Activated naive CD8-positive, alpha-beta T cell treated with anti-CD3 and anti-CD28 coated beads, Interleukin-2, amount 50 U/mL, for 24 hours (primary cell): ENCODE measurements around the gene SUPT7L.

Source experiments
- ATAC-seq: fragments of 150-1000 bp; cut with Tn5 transposase; one replicate; pipeline ENCODE4 v1.10.0; 2021
- DNase-seq: peaks from one replicate; pipeline ENCODE4 v3.0.0; 2021
- H3K27ac Mint-ChIP-seq: one replicate; pipeline ENCODE4 v1.8.0; 2021; ENCODE audit warnings: mild to moderate bottlenecking, mixed read lengths
- H3K27me3 Mint-ChIP-seq: one replicate; pipeline ENCODE4 v1.8.0; 2021; ENCODE audit warnings: mixed read lengths
- H3K36me3 Mint-ChIP-seq: one replicate; pipeline ENCODE4 v1.8.0; 2021; ENCODE audit warnings: low read depth, mixed read lengths
- H3K4me1 Mint-ChIP-seq: one replicate; pipeline ENCODE4 v1.8.0; 2021; ENCODE audit warnings: mixed read lengths
- H3K4me3 Mint-ChIP-seq: one replicate; pipeline ENCODE4 v1.8.0; 2021; ENCODE audit warnings: mild to moderate bottlenecking, moderate library complexity, mixed read lengths
- H3K9me3 Mint-ChIP-seq: one replicate; pipeline ENCODE4 v1.8.0; 2021; ENCODE audit warnings: mixed read lengths

SUPT7L gene

GRCh38 chr2:27671235-27671634, 7.8 kb upstream of the SUPT7L start:
- Mint-ChIP-seq H3K4me3 (no peak overlapping the region), H3K36me3 (peaks cover 46% of the 10 kb centered on the region), H3K27me3 (no peaks in the 10 kb centered on the region), H3K4me1 (peaks cover 12% of the 10 kb centered on the region), H3K27ac (no peak overlapping the region), H3K9me3 (no peaks in the 10 kb centered on the region)
- ATAC-seq, result no peak
- no peak for DNase-seq

- Mint-ChIP-seq H3K4me3 (no peak overlapping the region), H3K4me1 (peaks cover 39% of the 10 kb centered on the region), H3K27ac (no peak overlapping the region), H3K9me3 (no peaks in the 10 kb centered on the region), H3K27me3 (peaks cover 2% of the 10 kb centered on the region), H3K36me3 (peaks cover 33% of the 10 kb centered on the region)
- DNase-seq, result no peak
- no peak for ATAC-seq
Observed at GRCh38 chr2:27667446-27667845, 4.0 kb upstream of the SUPT7L start.

GRCh38 chr2:27664622-27665363, 1.4 kb upstream of the SUPT7L start:
- DNase-seq, result no peak
- H3K27me3 Mint-ChIP-seq, result peaks cover 2% of the 10 kb centered on the region
- H3K4me1 Mint-ChIP-seq, result peaks cover 47% of the 10 kb centered on the region
- peak overlapping the region; percentile 99 for H3K4me3 Mint-ChIP-seq
- H3K36me3 Mint-ChIP-seq, result peaks cover 30% of the 10 kb centered on the region
- no peaks in the 10 kb centered on the region for H3K9me3 Mint-ChIP-seq
- ATAC-seq, result no peak
- peak overlapping the region; percentile 99 for H3K27ac Mint-ChIP-seq

- H3K4me1 Mint-ChIP-seq, result peaks cover 50% of the 10 kb centered on the region
- H3K4me3 Mint-ChIP-seq, result peak overlapping the region; percentile 99
- H3K27me3 Mint-ChIP-seq, result peaks cover 2% of the 10 kb centered on the region
- peaks cover 31% of the 10 kb centered on the region for H3K36me3 Mint-ChIP-seq
- DNase-seq (no peak), ATAC-seq (peak; percentile 34)
- no peaks in the 10 kb centered on the region for H3K9me3 Mint-ChIP-seq
- H3K27ac Mint-ChIP-seq, result peak overlapping the region; percentile 99
Observed at GRCh38 chr2:27664154-27664574, 750 bp upstream of the SUPT7L start.

- peaks cover 44% of the 10 kb centered on the region for H3K4me1 Mint-ChIP-seq
Observed at GRCh38 chr2:27661371-27661770, 2.0 kb downstream of the SUPT7L start.

GRCh38 chr2:27655155-27655951, 8.1 kb downstream of the SUPT7L start:
- Mint-ChIP-seq H3K36me3 (peaks cover 53% of the 10 kb centered on the region), H3K4me3 (no peak overlapping the region), H3K27me3 (no peaks in the 10 kb centered on the region), H3K4me1 (peaks cover 28% of the 10 kb centered on the region), H3K9me3 (no peaks in the 10 kb centered on the region), H3K27ac (no peak overlapping the region)
- DNase-seq (no peak), ATAC-seq (no peak)

More at GRCh38 chr2:27661371-27661770, 2.0 kb downstream of the SUPT7L start:
- peaks cover 2% of the 10 kb centered on the region for H3K27me3 Mint-ChIP-seq
- H3K9me3 Mint-ChIP-seq, result no peaks in the 10 kb centered on the region
- peaks cover 22% of the 10 kb centered on the region for H3K36me3 Mint-ChIP-seq
- H3K27ac Mint-ChIP-seq, result no peak overlapping the region
- ATAC-seq (no peak), DNase-seq (no peak)
- H3K4me3 Mint-ChIP-seq, result peak overlapping the region; percentile 99

GRCh38 chr2:27653397-27653796, 10.0 kb downstream of the SUPT7L start:
- peaks cover 22% of the 10 kb centered on the region for H3K4me1 Mint-ChIP-seq
- no peaks in the 10 kb centered on the region for H3K9me3 Mint-ChIP-seq
- ATAC-seq, result no peak
- no peaks in the 10 kb centered on the region for H3K27me3 Mint-ChIP-seq
- no peak for DNase-seq
- peaks cover 55% of the 10 kb centered on the region for H3K36me3 Mint-ChIP-seq
- no peak overlapping the region for H3K4me3 Mint-ChIP-seq
- peak overlapping the region; percentile 43 for H3K27ac Mint-ChIP-seq

- ATAC-seq (no peak), DNase-seq (no peak)
- Mint-ChIP-seq H3K36me3 (peaks cover 61% of the 10 kb centered on the region), H3K4me1 (peaks cover 22% of the 10 kb centered on the region), H3K27me3 (no peaks in the 10 kb centered on the region), H3K4me3 (no peak overlapping the region), H3K27ac (peak overlapping the region; percentile 43), H3K9me3 (no peaks in the 10 kb centered on the region)
Observed at GRCh38 chr2:27652790-27653189, 10.6 kb downstream of the SUPT7L start.

- Mint-ChIP-seq H3K27ac (peak overlapping the region; percentile 43), H3K36me3 (peaks cover 66% of the 10 kb centered on the region)
- ATAC-seq, result no peak
Observed at GRCh38 chr2:27652341-27652740, 11.1 kb downstream of the SUPT7L start.

GRCh38 chr2:27651056-27651455, 12.4 kb downstream of the SUPT7L start:
- H3K4me3 Mint-ChIP-seq, result no peak overlapping the region
- H3K4me1 Mint-ChIP-seq, result peaks cover 22% of the 10 kb centered on the region
- H3K27me3 Mint-ChIP-seq, result no peaks in the 10 kb centered on the region
- ATAC-seq (no peak), DNase-seq (no peak)
- H3K36me3 Mint-ChIP-seq, result peaks cover 68% of the 10 kb centered on the region
- H3K9me3 Mint-ChIP-seq, result no peaks in the 10 kb centered on the region
- no peak overlapping the region for H3K27ac Mint-ChIP-seq

More at GRCh38 chr2:27652341-27652740, 11.1 kb downstream of the SUPT7L start:
- H3K27me3 Mint-ChIP-seq, result no peaks in the 10 kb centered on the region
- H3K4me1 Mint-ChIP-seq, result peaks cover 22% of the 10 kb centered on the region
- no peak overlapping the region for H3K4me3 Mint-ChIP-seq
- H3K9me3 Mint-ChIP-seq, result no peaks in the 10 kb centered on the region
- no peak for DNase-seq

GRCh38 chr2:27647737-27648136, 15.7 kb downstream of the SUPT7L start:
- H3K9me3 Mint-ChIP-seq, result no peaks in the 10 kb centered on the region
- DNase-seq, result no peak
- H3K27ac Mint-ChIP-seq, result peak overlapping the region; percentile 41
- no peak for ATAC-seq
- peaks cover 54% of the 10 kb centered on the region for H3K36me3 Mint-ChIP-seq
- no peaks in the 10 kb centered on the region for H3K27me3 Mint-ChIP-seq
- H3K4me1 Mint-ChIP-seq, result peaks cover 6% of the 10 kb centered on the region
- no peak overlapping the region for H3K4me3 Mint-ChIP-seq

- ATAC-seq (no peak), DNase-seq (no peak)
- H3K27ac Mint-ChIP-seq, result no peak overlapping the region
- peaks cover 51% of the 10 kb centered on the region for H3K36me3 Mint-ChIP-seq
- H3K9me3 Mint-ChIP-seq, result no peaks in the 10 kb centered on the region
- no peaks in the 10 kb centered on the region for H3K27me3 Mint-ChIP-seq
- H3K4me3 Mint-ChIP-seq, result no peak overlapping the region
- peaks cover 2% of the 10 kb centered on the region for H3K4me1 Mint-ChIP-seq
Observed at GRCh38 chr2:27647289-27647688, 16.1 kb downstream of the SUPT7L start.

- Mint-ChIP-seq H3K4me3 (no peak overlapping the region), H3K27ac (no peak overlapping the region)
- no peak for ATAC-seq
Observed at GRCh38 chr2:27645197-27645596, 18.2 kb downstream of the SUPT7L start.

GRCh38 chr2:27640722-27641245, 22.6 kb downstream of the SUPT7L start:
- Mint-ChIP-seq H3K27me3 (no peaks in the 10 kb centered on the region), H3K4me3 (no peak overlapping the region), H3K9me3 (no peaks in the 10 kb centered on the region), H3K4me1 (peaks cover 36% of the 10 kb centered on the region), H3K36me3 (peaks cover 51% of the 10 kb centered on the region), H3K27ac (no peak overlapping the region)
- DNase-seq, result no peak
- ATAC-seq, result no peak

More at GRCh38 chr2:27645197-27645596, 18.2 kb downstream of the SUPT7L start:
- H3K9me3 Mint-ChIP-seq, result no peaks in the 10 kb centered on the region
- DNase-seq, result no peak
- H3K4me1 Mint-ChIP-seq, result peaks cover 1% of the 10 kb centered on the region
- no peaks in the 10 kb centered on the region for H3K27me3 Mint-ChIP-seq
- H3K36me3 Mint-ChIP-seq, result peaks cover 55% of the 10 kb centered on the region

GRCh38 chr2:27638709-27639108, 24.7 kb downstream of the SUPT7L start:
- Mint-ChIP-seq H3K4me1 (peaks cover 41% of the 10 kb centered on the region), H3K36me3 (peaks cover 60% of the 10 kb centered on the region), H3K27me3 (no peaks in the 10 kb centered on the region), H3K27ac (peak overlapping the region; percentile 96), H3K4me3 (peak overlapping the region; percentile 67), H3K9me3 (no peaks in the 10 kb centered on the region)
- ATAC-seq (peak; percentile 65), DNase-seq (no peak)
